Gastrocnemius medialis (tissue), 4 donors: ENCODE measurements around the gene HIRIP3.

ENCODE experiments used
- POLR2A ChIP-seq, 2 donors: fragments of 450-650 bp; IDR thresholded peaks; one replicate each; pipeline ENCODE4 v1.6.1; 2017; ENCODE audit warnings: antibody characterized with exemption in 2 of 2, mild to moderate bottlenecking in 2 of 2, moderate library complexity in 2 of 2
- TF ChIP-seq, protein P1 (sequence below), 5 experiments: fragments of 450-650 bp in 3 of 5; fragments of 200-600 bp in 2 of 5; sonication (generic) in 2 of 5; IDR thresholded peaks in 4 of 5; conservative IDR thresholded peaks in 1 of 5; 1 replicate in 4 of 5; 2 replicates in 1 of 5; pipeline ENCODE4 v1.5.1; 2016 to 2019; ENCODE audit warnings: antibody characterized with exemption in 5 of 5, mild to moderate bottlenecking in 3 of 5, moderate library complexity in 3 of 5

- TF ChIP-seq, protein P1, sequence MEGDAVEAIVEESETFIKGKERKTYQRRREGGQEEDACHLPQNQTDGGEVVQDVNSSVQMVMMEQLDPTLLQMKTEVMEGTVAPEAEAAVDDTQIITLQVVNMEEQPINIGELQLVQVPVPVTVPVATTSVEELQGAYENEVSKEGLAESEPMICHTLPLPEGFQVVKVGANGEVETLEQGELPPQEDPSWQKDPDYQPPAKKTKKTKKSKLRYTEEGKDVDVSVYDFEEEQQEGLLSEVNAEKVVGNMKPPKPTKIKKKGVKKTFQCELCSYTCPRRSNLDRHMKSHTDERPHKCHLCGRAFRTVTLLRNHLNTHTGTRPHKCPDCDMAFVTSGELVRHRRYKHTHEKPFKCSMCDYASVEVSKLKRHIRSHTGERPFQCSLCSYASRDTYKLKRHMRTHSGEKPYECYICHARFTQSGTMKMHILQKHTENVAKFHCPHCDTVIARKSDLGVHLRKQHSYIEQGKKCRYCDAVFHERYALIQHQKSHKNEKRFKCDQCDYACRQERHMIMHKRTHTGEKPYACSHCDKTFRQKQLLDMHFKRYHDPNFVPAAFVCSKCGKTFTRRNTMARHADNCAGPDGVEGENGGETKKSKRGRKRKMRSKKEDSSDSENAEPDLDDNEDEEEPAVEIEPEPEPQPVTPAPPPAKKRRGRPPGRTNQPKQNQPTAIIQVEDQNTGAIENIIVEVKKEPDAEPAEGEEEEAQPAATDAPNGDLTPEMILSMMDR (IDR thresholded peaks at IDR 0.05 in 4 of 5, conservative IDR thresholded peaks at IDR 0.05 in 1 of 5) = no peak
- no peak for TF ChIP-seq POLR2A (IDR thresholded peaks at IDR 0.05)
Observed at GRCh38 chr16:29959293-29959692, 36.1 kb downstream of the HIRIP3 start.
